Mesenchymal stem cell (in vitro differentiated cells and primary cell): ENCODE measurements around the gene TTC38.

Experiments
- DNase-seq: peaks from one replicate; pipeline ENCODE4 v3.0.0-alpha.2; 2013
- H2AFZ ChIP-seq: one replicate; pipeline ENCODE4 v1.6.1; 2013; ENCODE audit warnings: low read depth, mild to moderate bottlenecking, control low read depth, inconsistent platforms, low read length, moderate library complexity
- H2AK5ac ChIP-seq: 2 replicates; pipeline ENCODE4 v1.6.1; 2013; ENCODE audit warnings: low read length, moderate library complexity, mild to moderate bottlenecking, inconsistent platforms; ENCODE audit not compliant: severe bottlenecking
- H2BK120ac ChIP-seq: one replicate; pipeline ENCODE4 v1.6.1; 2013; ENCODE audit warnings: low read depth, mild to moderate bottlenecking, inconsistent platforms, low read length, moderate library complexity
- H2BK12ac ChIP-seq, 2 experiments: one replicate each; pipeline ENCODE4 v1.6.1; 2013; ENCODE audit warnings: inconsistent platforms in 2 of 2, low read length in 2 of 2, mild to moderate bottlenecking in 2 of 2, moderate library complexity in 2 of 2, control low read depth in 1 of 2
- H2BK15ac ChIP-seq: one replicate; pipeline ENCODE4 v1.6.1; 2013; ENCODE audit warnings: mild to moderate bottlenecking, low read depth, inconsistent platforms; ENCODE audit not compliant: poor library complexity, severe bottlenecking
- H2BK5ac ChIP-seq: 2 replicates; pipeline ENCODE4 v1.6.1; 2013; ENCODE audit warnings: low read depth, mild to moderate bottlenecking, low read length, control low read depth, inconsistent platforms; ENCODE audit not compliant: poor library complexity, severe bottlenecking
- H3K14ac ChIP-seq, 2 experiments: one replicate each; pipeline ENCODE4 v1.6.1; 2013; ENCODE audit warnings: inconsistent platforms in 2 of 2, low read length in 2 of 2, control low read depth in 1 of 2, mild to moderate bottlenecking in 1 of 2, moderate library complexity in 1 of 2
- H3K18ac ChIP-seq, 2 experiments: one replicate each; pipeline ENCODE4 v1.6.1; 2013; ENCODE audit warnings: inconsistent platforms in 2 of 2, low read length in 2 of 2, control low read depth in 1 of 2, low read depth in 1 of 2, mild to moderate bottlenecking in 1 of 2
- H3K23ac ChIP-seq, 2 experiments: one replicate each; pipeline ENCODE4 v1.6.1; 2013; ENCODE audit warnings: inconsistent platforms in 2 of 2, low read length in 2 of 2, mild to moderate bottlenecking in 2 of 2, moderate library complexity in 2 of 2, control low read depth in 1 of 2
- H3K27ac ChIP-seq: 2 replicates; pipeline ENCODE4 v1.5.1; 2013; ENCODE audit warnings: mild to moderate bottlenecking, moderate library complexity, low read length, control low read depth, inconsistent platforms; ENCODE audit not compliant: poor library complexity, severe bottlenecking
- H3K27me3 ChIP-seq, 2 experiments: 2 replicates each; pipeline versions ENCODE4 v1.6.1 to v1.7.0; 2013; ENCODE audit warnings: low read length in 2 of 2, mild to moderate bottlenecking in 2 of 2, moderate library complexity in 2 of 2, control low read depth in 1 of 2, inconsistent platforms in 1 of 2; ENCODE audit not compliant: control insufficient read depth in 1 of 2, insufficient read depth in 1 of 2
- H3K36me3 ChIP-seq, 2 experiments: 2 replicates each; pipeline versions ENCODE4 v1.6.1 to v1.7.0; 2013; ENCODE audit warnings: low read length in 2 of 2, control low read depth in 1 of 2, inconsistent platforms in 1 of 2, low read depth in 1 of 2, mild to moderate bottlenecking in 1 of 2; ENCODE audit not compliant: insufficient read depth in 2 of 2, control insufficient read depth in 1 of 2
- H3K4ac ChIP-seq, 2 experiments: one replicate each; pipeline ENCODE4 v1.6.1; 2013; ENCODE audit warnings: inconsistent platforms in 2 of 2, low read length in 2 of 2, mild to moderate bottlenecking in 2 of 2, moderate library complexity in 2 of 2, control low read depth in 1 of 2, low read depth in 1 of 2
- H3K4me1 ChIP-seq: 2 replicates; pipeline ENCODE4 v1.6.1; 2013; ENCODE audit warnings: low read depth, low read length, control low read depth; ENCODE audit not compliant: control insufficient read depth, insufficient read depth
- H3K4me2 ChIP-seq: 2 replicates; pipeline ENCODE4 v1.6.1; 2013; ENCODE audit warnings: low read length, mild to moderate bottlenecking, inconsistent platforms; ENCODE audit not compliant: poor library complexity, severe bottlenecking
- H3K4me3 ChIP-seq, 2 experiments: 2 replicates each; pipeline versions ENCODE4 v1.5.1 to v1.7.0; 2013; ENCODE audit warnings: low read length in 2 of 2, mild to moderate bottlenecking in 2 of 2, control low read depth in 1 of 2, low read depth in 1 of 2; ENCODE audit not compliant: insufficient read depth in 1 of 2
- H3K79me1 ChIP-seq: replicated peaks from 2 replicates; pipeline ENCODE4 v1.6.1; 2013; ENCODE audit warnings: mild to moderate bottlenecking, control low read depth, low read length, inconsistent platforms; ENCODE audit not compliant: poor library complexity, severe bottlenecking
- H3K9ac ChIP-seq: 2 replicates; pipeline ENCODE4 v1.7.0; 2013; ENCODE audit warnings: mild to moderate bottlenecking, low read length, moderate library complexity
- H3K9me3 ChIP-seq: 2 replicates; pipeline ENCODE4 v1.7.0; 2013; ENCODE audit warnings: mild to moderate bottlenecking, low read length; ENCODE audit not compliant: control insufficient read depth
- H4K8ac ChIP-seq: one replicate; pipeline ENCODE4 v1.6.1; 2013; ENCODE audit warnings: inconsistent platforms, mild to moderate bottlenecking, low read length, moderate library complexity
- H4K91ac ChIP-seq: one replicate; pipeline ENCODE4 v1.6.1; 2013; ENCODE audit warnings: mild to moderate bottlenecking, low read length, inconsistent platforms
- WGBS: methylation state at CpG from one replicate; pipeline ENCODE4 v1.1.7; 2013; ENCODE audit warnings: mixed read lengths; 5-methylcytosine and 5-hydroxymethylcytosine counted together

The TTC38 gene

GRCh38 chr22:46340676-46341075 lies 72.9 kb downstream of the TTC38 start:
- Histone ChIP-seq H3K27me3 (no peaks in the 10 kb centered on the region), H2AK5ac (no peak overlapping the region), H2AFZ (no peak overlapping the region), H3K23ac (no peak overlapping the region), H4K8ac (no peak overlapping the region), H2BK15ac (no peak overlapping the region), H3K27ac (no peak overlapping the region), H3K14ac (no peak overlapping the region), H3K79me1 (peaks cover 50% of the 10 kb centered on the region), H2BK12ac (no peak overlapping the region), H4K91ac (no peak overlapping the region), H3K4ac (no peak overlapping the region), H3K4me2 (no peak overlapping the region), H3K36me3 (peaks cover 46 to 80% of the 10 kb centered on the region in 2 experiments), H3K9me3 (no peaks in the 10 kb centered on the region), H2BK5ac (no peak overlapping the region), H3K18ac (no peak overlapping the region), H3K9ac (no peak overlapping the region), H3K4me1 (peaks cover 3% of the 10 kb centered on the region), H3K4me3 (no peak overlapping the region), H2BK120ac (no peak overlapping the region)
- DNase-seq = no peak
- 95% methylated on average over 13 of the region's 13 CpGs for WGBS
